HG03095 (cell line): ENCODE results near the gene ATXN8OS.
"Not testable (repeated sequence)": the region's sequence is repeated elsewhere in the genome, so short reads cannot be mapped to it uniquely, and the experiment has no call there.

ENCODE experiments used
- ATAC-seq: cut with Tn5 transposase; IDR thresholded peaks from one replicate; pipeline ENCODE4 v1.9.1; 2021; ENCODE audit warnings: moderate library complexity; ENCODE audit not compliant: unreplicated experiment

ATXN8OS gene

GRCh38 chr13:70107498-70108281, at the start of gene ATXN8OS:
TSS of gene ATXN8OS (plus strand) at chr13:70107826.
- ATAC-seq = no peak

- no peak for ATAC-seq
Observed at GRCh38 chr13:70080012-70080411, 27.6 kb upstream of the ATXN8OS start.

- ATAC-seq = no peak
Observed at GRCh38 chr13:70087247-70087646, 20.4 kb upstream of the ATXN8OS start.

- no peak for ATAC-seq
Observed at GRCh38 chr13:70088926-70089325, 18.7 kb upstream of the ATXN8OS start.

GRCh38 chr13:70090036-70090723, 17.4 kb upstream of the ATXN8OS start:
- peak; percentile 53 for ATAC-seq

- ATAC-seq = no peak
Observed at GRCh38 chr13:70098669-70099068, 9.0 kb upstream of the ATXN8OS start.

GRCh38 chr13:70104481-70104880, 3.1 kb upstream of the ATXN8OS start:
- ATAC-seq = no peak

GRCh38 chr13:70107125-70107497, 515 bp upstream of the ATXN8OS start:
- ATAC-seq = no peak

GRCh38 chr13:70108356-70109105, 905 bp downstream of the ATXN8OS start, which contains the start of gene KLHL1:
TSS of gene KLHL1 (minus strand) at chr13:70108452. CDS start at chr13:70107699, 753 bp downstream.
- no peak for ATAC-seq

GRCh38 chr13:70117338-70117905, 9.8 kb downstream of the ATXN8OS start:
- no peak for ATAC-seq

- no peak for ATAC-seq
Observed at GRCh38 chr13:70125693-70126092, 18.1 kb downstream of the ATXN8OS start.

GRCh38 chr13:70128098-70128497, 20.5 kb downstream of the ATXN8OS start:
- no peak for ATAC-seq

- ATAC-seq = not testable (repeated sequence)
Observed at GRCh38 chr13:70142658-70143057, 35.0 kb downstream of the ATXN8OS start.

GRCh38 chr13:70162141-70162540, 54.5 kb downstream of the ATXN8OS start:
- no peak for ATAC-seq

- ATAC-seq = no peak
Observed at GRCh38 chr13:70170689-70171088, 63.1 kb downstream of the ATXN8OS start.

- no peak for ATAC-seq
Observed at GRCh38 chr13:70171151-70171550, 63.5 kb downstream of the ATXN8OS start.

GRCh38 chr13:70172946-70173597, 65.4 kb downstream of the ATXN8OS start:
- no peak for ATAC-seq

- no peak for ATAC-seq
Observed at GRCh38 chr13:70173598-70173959, 66.0 kb downstream of the ATXN8OS start.

- ATAC-seq = no peak
Observed at GRCh38 chr13:70178346-70178745, 70.7 kb downstream of the ATXN8OS start.
